GM19238 (cell line): ENCODE data around the gene HMSD.

ENCODE experiments used
- DNase-seq: peaks from one replicate; pipeline ENCODE4 v3.0.0; 2011; ENCODE audit warnings: low spot score; ENCODE audit not compliant: insufficient read length

HMSD gene

DNA sequence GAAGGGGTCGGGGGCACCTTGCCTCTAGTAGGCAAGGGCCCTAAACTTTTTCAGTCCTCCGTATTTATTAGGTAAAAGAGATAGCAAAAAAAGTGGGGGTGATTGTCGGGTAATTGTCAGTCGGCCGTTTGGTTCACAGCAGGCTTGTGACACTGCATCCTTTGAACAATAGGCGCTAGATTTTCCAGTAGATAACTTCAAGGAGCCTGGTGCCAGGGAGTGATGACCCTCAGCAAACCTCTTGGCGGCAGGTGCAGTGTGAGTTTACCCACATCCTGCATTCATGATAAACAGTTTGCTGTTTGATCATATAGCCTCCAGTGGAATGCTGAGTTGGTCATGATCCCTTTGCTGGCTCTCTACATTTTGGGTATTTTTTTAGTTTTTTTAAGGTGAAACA lies 43.6 kb downstream of the HMSD start:
- DNase-seq = no peak

- DNase-seq = no peak
Measured at GRCh38 chr18:63994783-63995399, 45.8 kb downstream of the HMSD start.

- no peak for DNase-seq
Measured at GRCh38 chr18:63997041-63997440, 47.9 kb downstream of the HMSD start.

DNA sequence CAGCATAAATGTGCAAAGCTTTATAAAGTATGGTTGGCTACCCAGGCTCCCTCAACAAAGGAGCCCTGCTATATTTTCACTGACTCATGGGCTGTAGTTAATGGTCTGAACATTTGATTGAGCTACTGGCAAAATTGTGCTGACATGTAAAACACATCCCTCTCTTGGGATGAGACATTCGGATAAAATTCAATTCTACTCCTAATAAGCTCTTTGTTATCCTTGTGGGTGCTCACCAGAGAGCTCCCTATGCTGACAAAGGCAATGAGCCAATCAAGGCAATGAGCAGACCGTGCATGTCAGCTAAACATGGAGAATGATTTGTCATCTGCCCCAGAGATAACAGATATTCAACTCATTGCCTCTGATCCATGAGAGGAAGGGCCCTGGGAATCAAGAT lies 48.5 kb downstream of the HMSD start:
- DNase-seq = no peak

DNA sequence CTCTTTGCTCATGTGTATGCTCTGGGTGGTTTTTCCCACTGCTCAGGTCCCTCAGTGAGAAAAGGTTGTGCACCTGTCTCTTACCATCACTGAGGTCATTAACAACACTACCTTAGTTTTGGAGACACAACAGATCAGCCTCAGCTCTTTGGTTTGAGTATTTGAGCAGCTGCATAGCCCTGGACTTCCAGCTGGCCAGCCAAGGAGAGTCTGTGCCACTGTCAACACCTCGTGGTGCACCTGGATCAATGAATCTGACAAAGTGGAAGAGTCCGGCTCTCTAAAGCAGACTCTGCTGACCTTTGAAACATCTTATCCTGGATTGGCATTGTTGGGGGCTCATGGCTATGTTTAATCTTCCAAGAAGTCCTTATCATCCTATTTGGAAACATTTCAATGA lies 50.8 kb downstream of the HMSD start:
- no peak for DNase-seq

GRCh38 chr18:64002581-64002980 lies 53.5 kb downstream of the HMSD start:
- DNase-seq = no peak

GRCh38 chr18:64009305-64009704 lies 60.2 kb downstream of the HMSD start:
- DNase-seq = no peak
